H1 (cell line): ENCODE measurements around the gene E2F3. TPM values are rescaled to one million over a fixed set of nuclear protein-coding genes. Genes with fewer than 3 reads are reported as not detected.

Experiments
- CTCF ChIA-PET: fragments of 300-600 bp; sonication (Branson Sonifier 250); formaldehyde crosslinking; loops from one replicate; lab custom pipeline; 2021; ENCODE audit not compliant: partially characterized antibody; lab: Charles Lee
- POLR2A ChIA-PET: fragments of 300-600 bp; sonication (Branson Sonifier 250); formaldehyde crosslinking; loops from one replicate; lab custom pipeline; 2021; ENCODE audit warnings: inconsistent platforms; ENCODE audit not compliant: partially characterized antibody; lab: Charles Lee
- DNase-seq, 2 experiments: peaks; one replicate each; pipeline versions ENCODE4 v3.0.0 to v3.0.0-alpha.2; 2010 to 2022; ENCODE audit warnings: low spot score in 2 of 2, low read depth in 1 of 2, mixed read lengths in 1 of 2
- FAIRE-seq: peaks from 2 replicates; lab custom pipeline; 2011; peaks lifted over from hg19 to GRCh38; lab: Jason Lieb, UNC
- H2AFZ ChIP-seq: 2 replicates; pipeline ENCODE4 v1.8.1; 2012; ENCODE audit warnings: low read length, inconsistent platforms
- H2AK5ac ChIP-seq: 2 replicates; pipeline ENCODE4 v1.6.1; 2013; ENCODE audit warnings: low read depth, low read length
- H2BK120ac ChIP-seq: replicated peaks from 2 replicates; pipeline ENCODE3; 2013; ENCODE audit warnings: low read depth, low read length, inconsistent platforms
- H2BK12ac ChIP-seq: 2 replicates; pipeline ENCODE4 v1.6.1; 2013; ENCODE audit warnings: low read depth, low read length
- H2BK15ac ChIP-seq: 2 replicates; pipeline ENCODE4 v1.6.1; 2013; ENCODE audit warnings: low read length
- H2BK20ac ChIP-seq: 2 replicates; pipeline ENCODE4 v1.6.1; 2013; ENCODE audit warnings: low read length
- H2BK5ac ChIP-seq: 2 replicates; pipeline ENCODE4 v1.6.1; 2013; ENCODE audit warnings: low read depth, low read length
- H3K14ac ChIP-seq: 2 replicates; pipeline ENCODE4 v1.6.1; 2013; ENCODE audit warnings: inconsistent platforms; ENCODE audit not compliant: insufficient read length
- H3K18ac ChIP-seq: 2 replicates; pipeline ENCODE4 v1.6.1; 2013; ENCODE audit warnings: low read length; ENCODE audit errors: extremely low read depth
- H3K23ac ChIP-seq: 2 replicates; pipeline ENCODE4 v1.6.1; 2013; ENCODE audit warnings: inconsistent platforms; ENCODE audit not compliant: insufficient read length
- H3K23me2 ChIP-seq: 2 replicates; pipeline ENCODE4 v1.6.1; 2013; ENCODE audit warnings: low read depth, low read length
- H3K27ac ChIP-seq: 2 replicates; pipeline ENCODE4 v1.6.1; 2011; ENCODE audit warnings: low read depth, low read length, inconsistent platforms
- H3K27me3 ChIP-seq, 4 experiments: replicated peaks in 1 of 4; 1 replicate in 1 of 4; 2 replicates in 3 of 4; pipeline versions ENCODE4 v1.6.1 to v1.8.1; 2011 to 2013; ENCODE audit warnings: low read length in 3 of 4, mild to moderate bottlenecking in 3 of 4, inconsistent platforms in 2 of 4, mixed read lengths in 2 of 4, moderate library complexity in 1 of 4; ENCODE audit not compliant: control insufficient read depth in 3 of 4, insufficient read depth in 3 of 4; ENCODE audit errors: extremely low read depth in 1 of 4
- H3K36me3 ChIP-seq, 4 experiments: 2 replicates each; pipeline versions ENCODE4 v1.6.1 to v1.8.1; 2011 to 2013; ENCODE audit warnings: mild to moderate bottlenecking in 4 of 4, low read length in 3 of 4, moderate library complexity in 2 of 4, control low read depth in 1 of 4, inconsistent platforms in 1 of 4; ENCODE audit not compliant: insufficient read depth in 4 of 4, control insufficient read depth in 2 of 4
- H3K4ac ChIP-seq: replicated peaks from 2 replicates; pipeline ENCODE3; 2013; ENCODE audit warnings: low read length, low read depth, mixed read lengths, inconsistent platforms; ENCODE audit not compliant: insufficient read length
- H3K4me1 ChIP-seq, 4 experiments: replicated peaks in 1 of 4; 1 replicate in 1 of 4; 2 replicates in 3 of 4; pipeline versions ENCODE4 v1.6.1 to v1.8.1; 2011 to 2013; ENCODE audit warnings: low read length in 3 of 4, inconsistent platforms in 2 of 4, mixed read lengths in 1 of 4; ENCODE audit not compliant: insufficient read depth in 4 of 4, control insufficient read depth in 3 of 4
- H3K4me2 ChIP-seq, 2 experiments: 2 replicates each; pipeline versions ENCODE4 v1.6.1 to v1.8.1; 2011 to 2013; ENCODE audit warnings: low read depth in 2 of 2, low read length in 2 of 2, control low read depth in 1 of 2, inconsistent platforms in 1 of 2, mild to moderate bottlenecking in 1 of 2; ENCODE audit not compliant: insufficient read depth in 1 of 2
- H3K4me3 ChIP-seq, 4 experiments: fragments of 200-600, 300-600 bp in 1 of 4; sonication (generic), shearing (Covaris generic), sonication (Bioruptor Twin) in 1 of 4; 2 replicates each; pipeline versions ENCODE4 v1.5.1 to v1.8.1; 2011 to 2016; ENCODE audit warnings: low read length in 4 of 4, low read depth in 3 of 4, control low read depth in 2 of 4, inconsistent platforms in 2 of 4, mild to moderate bottlenecking in 2 of 4, mixed read lengths in 1 of 4, moderate library complexity in 1 of 4; ENCODE audit not compliant: insufficient read depth in 2 of 4; ENCODE audit errors: extremely low read depth in 1 of 4
- H3K56ac ChIP-seq: replicated peaks from 2 replicates; pipeline ENCODE3; 2013; ENCODE audit warnings: low read depth, mild to moderate bottlenecking, mixed read lengths, low read length, inconsistent platforms; ENCODE audit not compliant: insufficient read length
- H3K79me1 ChIP-seq: 2 replicates; pipeline ENCODE4 v1.6.1; 2013; ENCODE audit warnings: low read depth, low read length, control low read depth
- H3K79me2 ChIP-seq, 2 experiments: 2 replicates each; pipeline versions ENCODE4 v1.6.1 to v1.8.1; 2012 to 2013; ENCODE audit warnings: low read length in 2 of 2, mild to moderate bottlenecking in 2 of 2, inconsistent platforms in 1 of 2; ENCODE audit not compliant: insufficient read depth in 2 of 2, control insufficient read depth in 1 of 2
- H3K9ac ChIP-seq, 4 experiments: replicated peaks in 1 of 4; 1 replicate in 1 of 4; 2 replicates in 3 of 4; pipeline versions ENCODE4 v1.6.1 to v1.8.1; 2011 to 2013; ENCODE audit warnings: low read depth in 3 of 4, low read length in 3 of 4, control low read depth in 2 of 4, mild to moderate bottlenecking in 2 of 4, moderate library complexity in 2 of 4, inconsistent platforms in 1 of 4; ENCODE audit errors: extremely low read depth in 1 of 4
- H3K9me3 ChIP-seq, 2 experiments: 2 replicates each; pipeline versions ENCODE4 v1.6.1 to v1.8.1; 2012 to 2013; ENCODE audit warnings: mild to moderate bottlenecking in 2 of 2, moderate library complexity in 2 of 2, control low read depth in 1 of 2, inconsistent platforms in 1 of 2, low read depth in 1 of 2, low read length in 1 of 2, mixed read lengths in 1 of 2; ENCODE audit not compliant: insufficient read depth in 2 of 2
- H4K20me1 ChIP-seq, 2 experiments: replicated peaks in 1 of 2; 2 replicates each; pipeline versions ENCODE3 to v1.8.1; 2011 to 2013; ENCODE audit warnings: inconsistent platforms in 2 of 2, low read length in 2 of 2, mild to moderate bottlenecking in 1 of 2; ENCODE audit not compliant: insufficient read depth in 2 of 2, control insufficient read depth in 1 of 2
- H4K5ac ChIP-seq: 2 replicates; pipeline ENCODE4 v1.6.1; 2013; ENCODE audit warnings: low read length, low read depth, mixed read lengths, inconsistent platforms; ENCODE audit not compliant: insufficient read length
- H4K8ac ChIP-seq: 2 replicates; pipeline ENCODE4 v1.8.0; 2013; ENCODE audit warnings: mild to moderate bottlenecking, moderate library complexity, low read length, inconsistent platforms; ENCODE audit not compliant: insufficient read depth; ENCODE audit errors: extremely low read depth
- H4K91ac ChIP-seq: replicated peaks from 2 replicates; pipeline ENCODE3; 2013; ENCODE audit warnings: low read length, mixed read lengths, inconsistent platforms; ENCODE audit not compliant: insufficient read length
- BRCA1 ChIP-seq: IDR thresholded peaks from 2 replicates; pipeline ENCODE4 v1.6.1; 2012; ENCODE audit warnings: low read depth, low read length, improper control_type of control experiment
- CREB1 ChIP-seq: IDR thresholded peaks from 2 replicates; pipeline ENCODE4 v1.6.1; 2012; ENCODE audit warnings: inconsistent platforms
- E2F6 ChIP-seq: IDR thresholded peaks from 2 replicates; pipeline ENCODE4 v1.6.1; 2012; ENCODE audit warnings: inconsistent platforms
- KDM5A ChIP-seq: fragments of 200-600 bp; IDR thresholded peaks from 2 replicates; pipeline ENCODE4 v1.7.1; 2012; ENCODE audit warnings: mild to moderate bottlenecking, low read length, inconsistent platforms, mixed read lengths
- POU5F1 ChIP-seq: IDR thresholded peaks from 2 replicates; pipeline ENCODE4 v1.6.1; 2011; ENCODE audit warnings: low read depth, mild to moderate bottlenecking, low read length, moderate library complexity
- RAD21 ChIP-seq, 2 experiments: IDR thresholded peaks in 1 of 2; conservative IDR thresholded peaks in 1 of 2; 2 replicates each; pipeline ENCODE4 v1.6.1; 2011; ENCODE audit warnings: low read depth in 2 of 2, low read length in 2 of 2, improper control_type of control experiment in 1 of 2, inconsistent platforms in 1 of 2, mild to moderate bottlenecking in 1 of 2, moderate library complexity in 1 of 2
- RBBP5 ChIP-seq: IDR thresholded peaks from 2 replicates; pipeline ENCODE4 v1.7.1; 2012; ENCODE audit warnings: low read depth, mild to moderate bottlenecking, inconsistent platforms, low read length, moderate library complexity, borderline replicate concordance
- SP4 ChIP-seq: IDR thresholded peaks from 2 replicates; pipeline ENCODE4 v1.6.1; 2012; ENCODE audit warnings: low read length, inconsistent platforms
- SUZ12 ChIP-seq: fragments of 200-600 bp; sonication (generic); IDR thresholded peaks from 2 replicates; pipeline ENCODE4 v1.6.1; 2012; ENCODE audit warnings: mild to moderate bottlenecking, inconsistent platforms, low read length, moderate library complexity, mixed read lengths
- TEAD4 ChIP-seq: IDR thresholded peaks from 2 replicates; pipeline ENCODE4 v1.6.1; 2012; ENCODE audit warnings: low read depth, low read length, inconsistent platforms, mixed read lengths
- WGBS, 2 experiments: shearing (Covaris generic) in 1 of 2; methylation state at CpG; one replicate each; pipeline versions ENCODE4 v1.1.6 to v1.1.7; 2013 to 2015; ENCODE audit warnings: low lambda C conversion rate in 2 of 2, mixed read lengths in 2 of 2, inconsistent platforms in 1 of 2, low coverage in 1 of 2, missing lambda C conversion rate in 1 of 2; ENCODE audit not compliant: insufficient replicate concordance in 2 of 2, insufficient coverage in 1 of 2, insufficient read length in 1 of 2; ENCODE audit errors: extremely low coverage in 1 of 2, missing lambda C conversion rate in 1 of 2; 5-methylcytosine and 5-hydroxymethylcytosine counted together
- polyA plus RNA-seq, 7 experiments: library from polyadenylated mRNA; depleted of rRNA in 3 of 7; stranded (reverse) in 5 of 7; unstranded in 2 of 7; fragments of >200 nt in 5 of 7; fragments of 200-250 nt in 2 of 7; gene quantifications; 1 replicate in 5 of 7; 2 replicates in 1 of 7; 4 replicates in 1 of 7; pipeline versions ENCODE4 v1.2.1 to v1.2.3, GENCODE V29; 2011 to 2013; ENCODE audit warnings: missing spikeins in 2 of 7, mixed read lengths in 2 of 7
- total RNA-seq: library from RNA; stranded (reverse); fragmentation: NEBNext Ultra II Directional; extraction: Animal tissue kit (Norgen Biotek cat#: 25700); gene quantifications from 2 replicates; pipeline ENCODE4 v1.2.1, GENCODE V29; 2021

E2F3 gene
- total and polyA plus RNA-seq, 2 of the 8 experiments (the other 6 are each of a cell fraction or from before 2014, with no cell fraction given), result 14.9 to 42.2 TPM

GRCh38 chr6:20400456-20401204 lies 1.0 kb upstream of the E2F3 start:
- Histone ChIP-seq H3K27ac (no peak overlapping the region), H3K4me1 (peaks cover 0 to 3% (median under 1%) of the 10 kb centered on the region in 4 experiments; a peak in 3 of 7 replicates), H3K18ac (no peak overlapping the region), H4K20me1 (no peaks in the 10 kb centered on the region), H3K4me3 (peak overlapping the region; percentile 52 to 87 (median 74)), H2BK12ac (no peak overlapping the region), H3K9me3 (no peaks in the 10 kb centered on the region), H2BK15ac (no peak overlapping the region), H4K8ac (no peak overlapping the region), H3K9ac (peak overlapping the region in 3 of 4 experiments; percentile 52 to 67 (median 62); a peak in 6 of 7 replicates), H2AFZ (peak overlapping the region; percentile 82; the same call in 1 of the 2 replicates), H3K36me3 (no peaks in the 10 kb centered on the region; a peak in 1 of 8 replicates), H2BK20ac (no peak overlapping the region), H4K5ac (no peak overlapping the region), H3K23ac (no peak overlapping the region), H2AK5ac (no peak overlapping the region), H3K14ac (no peak overlapping the region), H3K79me1 (peaks cover 2% of the 10 kb centered on the region; the same call in 1 of the 2 replicates), H3K4me2 (peak overlapping the region; percentile 92 to 93), H3K56ac (no peak overlapping the region), H4K91ac (no peak overlapping the region), H3K23me2 (peaks cover 8% of the 10 kb centered on the region), H3K79me2 (peaks cover 7 to 22% of the 10 kb centered on the region in 2 experiments), H2BK120ac (no peak overlapping the region), H3K27me3 (no peaks in the 10 kb centered on the region; a peak in 1 of 7 replicates), H3K4ac (no peak overlapping the region), H2BK5ac (0 out of 2 replicates have a peak overlapping the region, but pooled peaks have one; percentile 50)
- DNase-seq (no peak), FAIRE-seq (no peak)
- CTCF ChIA-PET, result interaction anchor here (0.6 to 2.8 kb wide), 13 partner anchors 10 to 260 kb away, joined by 3 to 7 read pairs (median 4); no protein-coding TSS in a partner anchor
- WGBS, 2 experiments, result 7% methylated on average over 18 of the region's 18 CpGs; no CpG with 5 or more reads in 1 of the 2 experiments
- POLR2A ChIA-PET, result interaction anchor here (0.7 to 1.9 kb wide), 5 partner anchors 8 to 1199 kb away, joined by 3 to 7 read pairs (median 3); no protein-coding TSS in a partner anchor
- TF ChIP-seq RAD21 (IDR thresholded peaks at IDR 0.05 in 1 of 2, conservative IDR thresholded peaks at IDR 0.05 in 1 of 2; ENCODE audit: low read depth in 2 of 2, low read length in 2 of 2), result peak; percentile 24 to 25; a peak in 3 of 4 replicates
- TF ChIP-seq SUZ12, result no peak
- peak; percentile 8; the same call in 1 of the 2 replicates for TF ChIP-seq CREB1
- peak; percentile 5; the same call in 1 of the 2 replicates for TF ChIP-seq E2F6
- no peak for TF ChIP-seq BRCA1
- TF ChIP-seq POU5F1, result no peak
- TF ChIP-seq RBBP5, result no peak
- 0 out of 2 replicates have a peak, but pooled peaks have one; percentile 10 for TF ChIP-seq TEAD4
- TF ChIP-seq SP4, result 0 out of 2 replicates have a peak, but pooled peaks have one; percentile 10
- no peak for TF ChIP-seq KDM5A
